GM12878 (cell line): ENCODE results near the gene DTL. TPM values are rescaled to one million over a fixed set of nuclear protein-coding genes. Genes with fewer than 3 reads are reported as not detected.

ENCODE experiments used
- BCL11A ChIP-seq: IDR thresholded peaks from 2 replicates; pipeline ENCODE4 v1.6.1; 2011; ENCODE audit warnings: low read depth, low read length
- DPF2 ChIP-seq: fragments of 450-650 bp; IDR thresholded peaks from 2 replicates; pipeline ENCODE4 v1.6.1; 2017; ENCODE audit warnings: mild to moderate bottlenecking
- IRF4 ChIP-seq: IDR thresholded peaks from 2 replicates; pipeline ENCODE4 v1.6.1; 2011; ENCODE audit warnings: low read depth, low read length
- NBN ChIP-seq: fragments of 450-650 bp; IDR thresholded peaks from 2 replicates; pipeline ENCODE4 v1.6.1; 2016
- PML ChIP-seq: IDR thresholded peaks from 2 replicates; pipeline ENCODE4 v1.6.1; 2012; ENCODE audit warnings: low read length, inconsistent platforms
- POLR2AphosphoS2 ChIP-seq: IDR thresholded peaks from 2 replicates; pipeline ENCODE4 v1.6.1; 2011; ENCODE audit warnings: low read depth, mild to moderate bottlenecking, low read length, improper control_type of control experiment, moderate library complexity
- POU2F2 ChIP-seq: IDR thresholded peaks from 3 replicates; pipeline ENCODE4 v1.6.1; 2011; ENCODE audit warnings: low read depth, mild to moderate bottlenecking, low read length, borderline replicate concordance
- SIN3A ChIP-seq: IDR thresholded peaks from 2 replicates; pipeline ENCODE4 v1.6.1; 2012; ENCODE audit warnings: low read depth, low read length, improper control_type of control experiment
- SMARCA5 ChIP-seq: fragments of 450-650 bp; IDR thresholded peaks from 2 replicates; pipeline ENCODE4 v1.6.1; 2017; ENCODE audit warnings: mild to moderate bottlenecking
- SPI1 ChIP-seq: IDR thresholded peaks from 2 replicates; pipeline ENCODE4 v1.6.1; 2011; ENCODE audit warnings: low read depth, mild to moderate bottlenecking, low read length, moderate library complexity, borderline replicate concordance; ENCODE audit not compliant: insufficient read depth
- TARDBP ChIP-seq: IDR thresholded peaks from 2 replicates; pipeline ENCODE4 v1.6.1; 2016; ENCODE audit warnings: borderline replicate concordance
- ZBED1 ChIP-seq: IDR thresholded peaks from 2 replicates; pipeline ENCODE4 v1.6.1; 2016; ENCODE audit warnings: borderline replicate concordance
- polyA plus RNA-seq, 11 experiments: library from polyadenylated mRNA; depleted of rRNA in 4 of 11; unstranded in 6 of 11; stranded (reverse) in 5 of 11; fragments of >200 nt; fragmentation: Nextera tagmentation in 4 of 11; fragmentation: Illumina TruSeq in 1 of 11; extraction: Ambion mirVana in 4 of 11; extraction: Trizol in 1 of 11; gene quantifications; 1 replicate in 1 of 11; 2 replicates in 10 of 11; pipeline versions ENCODE4 v1.2.1 to v1.2.3, GENCODE V29; 2011 to 2016; ENCODE audit warnings: inconsistent platforms in 2 of 11, missing spikeins in 2 of 11, low read depth in 1 of 11
- total RNA-seq, 4 experiments: library from RNA; depleted of rRNA in 3 of 4; stranded (reverse); fragments of >200 nt in 3 of 4; fragmentation: Illumina TruSeq in 1 of 4; extraction: Trizol in 1 of 4; gene quantifications; 2 replicates each; pipeline versions ENCODE4 v1.2.1 to v1.2.3, GENCODE V29; 2013 to 2021
- TF ChIP-seq, protein P1 (sequence below): fragments of 450-650 bp; IDR thresholded peaks from 2 replicates; pipeline ENCODE4 v1.6.1; 2017; ENCODE audit warnings: mild to moderate bottlenecking
- TF ChIP-seq, protein P2 (sequence below): fragments of 450-650 bp; formaldehyde crosslinking; IDR thresholded peaks from 2 replicates; pipeline ENCODE4 v1.5.0; 2022; ENCODE audit warnings: mild to moderate bottlenecking, missing genetic modification characterization
- TF ChIP-seq, protein P3 (sequence below): fragments of 450-650 bp; IDR thresholded peaks from 2 replicates; pipeline ENCODE4 v1.6.1; 2016; ENCODE audit warnings: mild to moderate bottlenecking
- TF ChIP-seq, protein P4 (sequence below): fragments of 450-650 bp; IDR thresholded peaks from 2 replicates; pipeline ENCODE4 v1.6.1; 2016; ENCODE audit warnings: mild to moderate bottlenecking, moderate library complexity, borderline replicate concordance

Gene DTL
- total and polyA plus RNA-seq, 10 of the 15 experiments (the other 5 are each of a cell fraction or from before 2014, with no cell fraction given): 24.1 to 73.4 (median 52.2) TPM

DNA sequence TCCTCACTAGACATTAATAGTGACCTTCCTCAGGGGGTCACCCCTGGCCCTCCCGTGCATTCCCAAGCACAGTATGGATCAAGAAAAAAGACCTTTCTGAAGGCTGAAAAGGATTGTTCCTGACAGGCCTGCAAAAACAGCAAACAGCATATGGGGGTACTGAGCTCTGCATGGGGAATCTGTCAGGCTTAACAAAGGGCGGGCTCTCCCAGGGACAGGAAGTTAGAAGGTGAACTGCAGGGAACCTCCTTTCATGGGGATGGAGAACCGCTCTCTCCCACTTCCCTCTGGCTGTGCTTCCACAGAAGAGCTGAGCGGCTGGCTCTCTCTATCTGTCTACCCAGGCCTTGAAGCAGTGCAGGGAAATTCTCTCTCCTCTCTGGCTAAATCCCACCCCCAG is 91.7 kb downstream of the DTL start (continued):
- TF ChIP-seq, protein P1, sequence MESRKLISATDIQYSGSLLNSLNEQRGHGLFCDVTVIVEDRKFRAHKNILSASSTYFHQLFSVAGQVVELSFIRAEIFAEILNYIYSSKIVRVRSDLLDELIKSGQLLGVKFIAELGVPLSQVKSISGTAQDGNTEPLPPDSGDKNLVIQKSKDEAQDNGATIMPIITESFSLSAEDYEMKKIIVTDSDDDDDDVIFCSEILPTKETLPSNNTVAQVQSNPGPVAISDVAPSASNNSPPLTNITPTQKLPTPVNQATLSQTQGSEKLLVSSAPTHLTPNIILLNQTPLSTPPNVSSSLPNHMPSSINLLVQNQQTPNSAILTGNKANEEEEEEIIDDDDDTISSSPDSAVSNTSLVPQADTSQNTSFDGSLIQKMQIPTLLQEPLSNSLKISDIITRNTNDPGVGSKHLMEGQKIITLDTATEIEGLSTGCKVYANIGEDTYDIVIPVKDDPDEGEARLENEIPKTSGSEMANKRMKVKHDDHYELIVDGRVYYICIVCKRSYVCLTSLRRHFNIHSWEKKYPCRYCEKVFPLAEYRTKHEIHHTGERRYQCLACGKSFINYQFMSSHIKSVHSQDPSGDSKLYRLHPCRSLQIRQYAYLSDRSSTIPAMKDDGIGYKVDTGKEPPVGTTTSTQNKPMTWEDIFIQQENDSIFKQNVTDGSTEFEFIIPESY: no peak
- TF ChIP-seq SPI1 (no peak), SIN3A (no peak), BCL11A (no peak), NBN (no peak), IRF4 (no peak), PML (no peak), POU2F2 (no peak), ZBED1 (no peak), POLR2AphosphoS2 (no peak), SMARCA5 (no peak), TARDBP (no peak), DPF2 (no peak)
- TF ChIP-seq, protein P2, sequence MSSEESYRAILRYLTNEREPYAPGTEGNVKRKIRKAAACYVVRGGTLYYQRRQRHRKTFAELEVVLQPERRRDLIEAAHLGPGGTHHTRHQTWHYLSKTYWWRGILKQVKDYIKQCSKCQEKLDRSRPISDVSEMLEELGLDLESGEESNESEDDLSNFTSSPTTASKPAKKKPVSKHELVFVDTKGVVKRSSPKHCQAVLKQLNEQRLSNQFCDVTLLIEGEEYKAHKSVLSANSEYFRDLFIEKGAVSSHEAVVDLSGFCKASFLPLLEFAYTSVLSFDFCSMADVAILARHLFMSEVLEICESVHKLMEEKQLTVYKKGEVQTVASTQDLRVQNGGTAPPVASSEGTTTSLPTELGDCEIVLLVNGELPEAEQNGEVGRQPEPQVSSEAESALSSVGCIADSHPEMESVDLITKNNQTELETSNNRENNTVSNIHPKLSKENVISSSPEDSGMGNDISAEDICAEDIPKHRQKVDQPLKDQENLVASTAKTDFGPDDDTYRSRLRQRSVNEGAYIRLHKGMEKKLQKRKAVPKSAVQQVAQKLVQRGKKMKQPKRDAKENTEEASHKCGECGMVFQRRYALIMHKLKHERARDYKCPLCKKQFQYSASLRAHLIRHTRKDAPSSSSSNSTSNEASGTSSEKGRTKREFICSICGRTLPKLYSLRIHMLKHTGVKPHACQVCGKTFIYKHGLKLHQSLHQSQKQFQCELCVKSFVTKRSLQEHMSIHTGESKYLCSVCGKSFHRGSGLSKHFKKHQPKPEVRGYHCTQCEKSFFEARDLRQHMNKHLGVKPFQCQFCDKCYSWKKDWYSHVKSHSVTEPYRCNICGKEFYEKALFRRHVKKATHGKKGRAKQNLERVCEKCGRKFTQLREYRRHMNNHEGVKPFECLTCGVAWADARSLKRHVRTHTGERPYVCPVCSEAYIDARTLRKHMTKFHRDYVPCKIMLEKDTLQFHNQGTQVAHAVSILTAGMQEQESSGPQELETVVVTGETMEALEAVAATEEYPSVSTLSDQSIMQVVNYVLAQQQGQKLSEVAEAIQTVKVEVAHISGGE (CRISPR knock-in tag): no peak
- TF ChIP-seq, protein P3, sequence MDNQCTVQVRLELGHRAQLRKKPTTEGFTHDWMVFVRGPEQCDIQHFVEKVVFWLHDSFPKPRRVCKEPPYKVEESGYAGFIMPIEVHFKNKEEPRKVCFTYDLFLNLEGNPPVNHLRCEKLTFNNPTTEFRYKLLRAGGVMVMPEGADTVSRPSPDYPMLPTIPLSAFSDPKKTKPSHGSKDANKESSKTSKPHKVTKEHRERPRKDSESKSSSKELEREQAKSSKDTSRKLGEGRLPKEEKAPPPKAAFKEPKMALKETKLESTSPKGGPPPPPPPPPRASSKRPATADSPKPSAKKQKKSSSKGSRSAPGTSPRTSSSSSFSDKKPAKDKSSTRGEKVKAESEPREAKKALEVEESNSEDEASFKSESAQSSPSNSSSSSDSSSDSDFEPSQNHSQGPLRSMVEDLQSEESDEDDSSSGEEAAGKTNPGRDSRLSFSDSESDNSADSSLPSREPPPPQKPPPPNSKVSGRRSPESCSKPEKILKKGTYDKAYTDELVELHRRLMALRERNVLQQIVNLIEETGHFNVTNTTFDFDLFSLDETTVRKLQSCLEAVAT: no peak
- TF ChIP-seq, protein P4, sequence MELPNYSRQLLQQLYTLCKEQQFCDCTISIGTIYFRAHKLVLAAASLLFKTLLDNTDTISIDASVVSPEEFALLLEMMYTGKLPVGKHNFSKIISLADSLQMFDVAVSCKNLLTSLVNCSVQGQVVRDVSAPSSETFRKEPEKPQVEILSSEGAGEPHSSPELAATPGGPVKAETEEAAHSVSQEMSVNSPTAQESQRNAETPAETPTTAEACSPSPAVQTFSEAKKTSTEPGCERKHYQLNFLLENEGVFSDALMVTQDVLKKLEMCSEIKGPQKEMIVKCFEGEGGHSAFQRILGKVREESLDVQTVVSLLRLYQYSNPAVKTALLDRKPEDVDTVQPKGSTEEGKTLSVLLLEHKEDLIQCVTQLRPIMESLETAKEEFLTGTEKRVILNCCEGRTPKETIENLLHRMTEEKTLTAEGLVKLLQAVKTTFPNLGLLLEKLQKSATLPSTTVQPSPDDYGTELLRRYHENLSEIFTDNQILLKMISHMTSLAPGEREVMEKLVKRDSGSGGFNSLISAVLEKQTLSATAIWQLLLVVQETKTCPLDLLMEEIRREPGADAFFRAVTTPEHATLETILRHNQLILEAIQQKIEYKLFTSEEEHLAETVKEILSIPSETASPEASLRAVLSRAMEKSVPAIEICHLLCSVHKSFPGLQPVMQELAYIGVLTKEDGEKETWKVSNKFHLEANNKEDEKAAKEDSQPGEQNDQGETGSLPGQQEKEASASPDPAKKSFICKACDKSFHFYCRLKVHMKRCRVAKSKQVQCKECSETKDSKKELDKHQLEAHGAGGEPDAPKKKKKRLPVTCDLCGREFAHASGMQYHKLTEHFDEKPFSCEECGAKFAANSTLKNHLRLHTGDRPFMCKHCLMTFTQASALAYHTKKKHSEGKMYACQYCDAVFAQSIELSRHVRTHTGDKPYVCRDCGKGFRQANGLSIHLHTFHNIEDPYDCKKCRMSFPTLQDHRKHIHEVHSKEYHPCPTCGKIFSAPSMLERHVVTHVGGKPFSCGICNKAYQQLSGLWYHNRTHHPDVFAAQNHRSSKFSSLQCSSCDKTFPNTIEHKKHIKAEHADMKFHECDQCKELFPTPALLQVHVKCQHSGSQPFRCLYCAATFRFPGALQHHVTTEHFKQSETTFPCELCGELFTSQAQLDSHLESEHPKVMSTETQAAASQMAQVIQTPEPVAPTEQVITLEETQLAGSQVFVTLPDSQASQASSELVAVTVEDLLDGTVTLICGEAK: no peak
